Sciatic nerve (tissue), 2 donors: Measurements from ENCODE around the gene ASTN2. TPM values are rescaled to one million over a fixed set of nuclear protein-coding genes. Genes with fewer than 3 reads are reported as not detected.
A peak's percentile ranks its signal among the peaks of the same experiment; 100 is the strongest.

Experiments
- ATAC-seq: fragments of 200-7000 bp; cut with Tn5 transposase; one replicate; pipeline ENCODE4 v1.9.1; 2020; ENCODE audit warnings: mild to moderate bottlenecking, moderate library complexity
- DNase-seq: peaks from one replicate; pipeline ENCODE4 v3.0.0-alpha.2; 2020; ENCODE audit warnings: low spot score
- intact Hi-C: fragments of 100-400 bp; cut with DNase I; formaldehyde crosslinking; loops from one replicate; pipeline ENCODE4 v1.14.2; 2022
- total RNA-seq: library from RNA; stranded (reverse); fragmentation: NEBNext Ultra II Directional; extraction: Animal tissue kit (Norgen Biotek cat#: 25700); gene quantifications from one replicate; pipeline ENCODE4 v1.2.1, GENCODE V29; 2021
- donor health status: DM: no; HTN: no; CAD: no.
- donor health status: DM: no; HTN: no; CAD: no.

Gene ASTN2
- total RNA-seq, 1 donor from 2014 or later, result 19.1 TPM

- intact Hi-C loops, result no loop called here
- ATAC-seq (no peak), DNase-seq (no peak)
Observed at GRCh38 chr9:117315236-117315635, 99.6 kb downstream of the ASTN2 start.

DNA sequence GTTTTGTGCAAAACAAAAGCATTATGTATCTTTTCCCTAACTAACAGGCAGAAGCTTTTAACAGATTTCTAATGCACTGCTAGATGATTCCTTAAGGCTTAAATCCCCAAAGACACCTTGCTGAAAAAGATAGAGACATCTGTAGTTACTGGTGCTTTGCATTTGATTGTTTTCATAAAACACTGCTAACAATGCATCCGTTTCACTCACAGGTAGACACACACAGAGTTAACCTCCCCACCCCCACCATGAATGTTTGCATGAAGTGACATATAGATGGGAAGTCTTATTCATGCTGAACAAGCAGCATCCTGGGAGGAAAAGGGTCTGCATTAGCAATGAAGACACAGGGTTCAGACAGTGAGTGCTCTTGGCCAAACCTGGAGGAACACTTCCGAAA lies 100.9 kb downstream of the ASTN2 start:
- no peak for DNase-seq
- intact Hi-C loops, result no loop called here
- no peak for ATAC-seq

- ATAC-seq (no peak), DNase-seq (no peak)
- intact Hi-C loops, result no loop called here
Observed at GRCh38 chr9:117307701-117308100, 107.2 kb downstream of the ASTN2 start.

- DNase-seq (no peak), ATAC-seq (no peak)
- intact Hi-C loops, result no loop called here
Observed at GRCh38 chr9:117306032-117306431, 108.8 kb downstream of the ASTN2 start.

DNA sequence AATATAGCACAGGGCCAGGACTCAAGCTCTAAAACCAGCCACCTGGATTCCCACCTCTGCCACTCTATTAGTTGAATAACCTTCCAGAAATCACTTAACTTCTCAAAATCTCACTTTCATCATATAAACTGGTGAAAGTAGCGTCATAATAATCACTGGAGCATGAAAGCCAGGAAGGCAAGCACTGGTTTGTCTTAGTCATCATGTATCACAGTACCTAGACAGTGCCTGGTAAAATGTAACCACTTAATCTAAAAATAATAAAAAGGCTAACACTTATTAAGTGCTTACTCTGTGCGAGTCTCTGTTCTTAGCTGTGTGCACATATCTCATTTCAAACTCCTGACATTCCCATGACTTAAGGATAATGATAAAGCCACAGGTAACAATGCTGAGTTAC lies 109.4 kb downstream of the ASTN2 start:
- ATAC-seq, result no peak
- no peak for DNase-seq
- intact Hi-C loops, result no loop called here

DNA sequence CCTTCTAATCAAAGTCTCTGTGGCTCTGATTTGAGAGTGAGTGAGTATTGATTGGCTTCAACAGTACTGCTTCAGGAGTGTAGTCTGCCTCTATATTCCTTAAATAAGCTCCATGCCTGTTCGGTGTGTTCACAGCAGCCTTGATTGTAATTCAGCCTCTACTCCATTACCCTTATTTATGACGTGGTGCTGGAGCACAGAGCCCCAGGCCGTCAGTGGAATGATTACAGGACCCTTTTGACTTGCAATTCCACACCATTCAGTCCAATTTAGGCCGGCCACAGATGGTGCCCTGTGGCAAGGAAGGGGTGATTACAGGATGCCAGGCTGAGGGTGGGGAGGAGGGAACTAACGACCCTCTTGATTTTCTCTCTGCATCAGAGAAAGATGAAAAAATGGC lies 110.3 kb downstream of the ASTN2 start:
- intact Hi-C loops, result no loop called here

GRCh38 chr9:117303643-117304230 lies 111.1 kb downstream of the ASTN2 start:
- no peak for DNase-seq
- no peak for ATAC-seq
- intact Hi-C loops, result no loop called here

More for the DNA sequence above, 110.3 kb downstream of the ASTN2 start:
- DNase-seq (no peak), ATAC-seq (no peak)

GRCh38 chr9:117302487-117302886 lies 112.4 kb downstream of the ASTN2 start:
- DNase-seq, result no peak
- ATAC-seq, result no peak
- intact Hi-C loops, result no loop called here

GRCh38 chr9:117300371-117301110 lies 114.3 kb downstream of the ASTN2 start:
- intact Hi-C loops, result no loop called here
- no peak for DNase-seq
- ATAC-seq, result no peak

DNA sequence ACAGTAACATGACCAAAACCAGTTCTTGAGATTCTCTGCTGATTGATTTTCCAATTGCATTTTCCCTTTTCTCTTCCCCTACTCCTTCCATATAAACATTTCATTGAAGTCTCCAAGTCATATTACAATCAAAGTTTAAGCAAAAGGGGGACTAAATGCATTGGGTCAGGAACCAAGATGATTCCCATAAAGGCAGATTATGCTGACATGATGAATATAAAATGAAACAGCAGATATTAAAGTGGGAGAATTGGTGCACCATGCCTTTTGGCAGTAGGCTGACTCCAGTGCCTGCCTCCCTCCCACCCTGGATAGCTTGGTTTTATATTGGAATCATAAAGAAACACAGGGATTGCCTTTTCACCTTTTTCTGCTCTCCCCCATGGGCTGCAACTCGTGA lies 118.4 kb downstream of the ASTN2 start:
- intact Hi-C loops, result no loop called here
- DNase-seq (no peak), ATAC-seq (no peak)

GRCh38 chr9:117293206-117294114 lies 121.4 kb downstream of the ASTN2 start:
- intact Hi-C loops, result no loop called here
- ATAC-seq (no peak), DNase-seq (no peak)

DNA sequence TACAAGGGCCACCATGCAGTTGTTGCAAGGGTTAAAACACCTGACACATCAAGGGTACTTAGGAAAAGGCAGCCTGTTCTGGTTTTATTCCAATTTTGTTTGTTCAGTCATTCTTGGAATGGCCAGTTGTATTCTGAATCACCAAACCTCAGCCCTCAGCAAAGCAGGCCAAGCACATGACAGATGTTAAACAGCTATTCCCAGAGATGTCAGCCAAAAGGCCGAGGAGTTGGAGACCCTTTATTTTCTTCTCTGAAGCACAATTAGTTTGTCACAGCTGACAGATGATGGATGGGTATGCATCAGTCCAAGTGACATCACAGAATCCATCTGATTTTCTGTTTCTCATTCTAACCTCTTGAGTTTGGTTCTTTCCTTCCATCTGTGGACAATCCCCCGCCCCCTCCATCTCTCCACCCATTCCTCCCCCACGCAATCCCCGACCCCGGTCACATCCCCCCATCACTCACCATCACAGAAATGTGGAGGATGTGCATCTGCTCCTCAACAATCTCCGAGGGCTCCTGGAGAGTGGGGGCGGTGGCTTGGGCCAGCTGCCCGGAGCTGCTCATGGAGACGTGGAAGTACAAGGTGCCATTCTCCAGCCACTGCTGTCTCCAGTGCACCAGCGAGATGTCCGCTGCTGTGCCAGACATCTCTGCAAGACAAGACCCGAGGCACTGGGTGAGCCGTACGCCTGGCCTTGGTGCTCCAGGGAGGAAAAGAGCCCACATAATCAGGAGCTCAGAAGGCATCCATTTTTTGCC lies 123.8 kb downstream of the ASTN2 start:
- ATAC-seq (no peak), DNase-seq (no peak)
- intact Hi-C loops, result no loop called here

- intact Hi-C loops, result no loop called here
- ATAC-seq (no peak), DNase-seq (no peak)
Observed at GRCh38 chr9:117290306-117290840, 124.5 kb downstream of the ASTN2 start.

GRCh38 chr9:117286245-117286644 lies 128.6 kb downstream of the ASTN2 start:
- intact Hi-C loops, result no loop called here

DNA sequence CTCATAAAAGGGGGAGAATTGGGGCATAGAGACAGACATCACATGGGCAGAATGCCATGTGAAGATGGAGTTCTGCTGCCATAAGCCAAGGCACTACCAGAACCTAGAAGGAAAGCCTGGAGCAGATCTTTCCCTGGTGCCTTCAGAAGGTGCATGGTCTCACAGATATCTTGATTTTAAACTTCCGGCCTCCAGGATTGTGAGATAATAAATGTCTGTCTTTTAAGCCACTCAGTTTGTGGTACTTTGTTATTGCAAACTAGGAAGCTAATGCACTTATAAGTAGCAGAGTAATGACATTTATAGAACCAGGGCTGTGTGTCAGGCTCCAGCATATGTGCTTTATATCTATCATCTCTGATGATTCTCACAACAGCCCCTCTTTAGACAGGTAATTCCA lies 130.4 kb downstream of the ASTN2 start:
- ATAC-seq (no peak), DNase-seq (no peak)
- intact Hi-C loops, result no loop called here

More at GRCh38 chr9:117286245-117286644, 128.6 kb downstream of the ASTN2 start:
- ATAC-seq (no peak), DNase-seq (no peak)

DNA sequence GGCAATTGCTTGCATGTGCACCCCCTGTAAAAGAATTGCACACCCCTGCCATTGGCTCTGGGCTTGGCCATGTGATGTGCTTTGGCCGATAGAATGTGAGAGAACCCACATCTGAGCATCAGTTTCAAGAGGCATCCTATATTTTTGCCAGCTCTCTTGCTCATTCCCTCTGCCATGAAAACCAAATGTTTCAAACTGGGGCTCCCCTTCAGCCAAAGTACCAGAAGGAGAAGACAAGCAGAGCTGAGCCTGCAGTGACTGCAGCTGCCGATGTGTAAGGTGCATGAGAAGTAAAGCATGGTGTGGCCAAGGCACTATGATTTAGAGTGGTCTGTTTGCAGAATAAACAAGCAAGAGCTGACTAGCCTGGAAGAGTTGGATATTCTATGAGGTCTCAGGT lies 132.3 kb downstream of the ASTN2 start:
- intact Hi-C loops, result no loop called here
- DNase-seq (no peak), ATAC-seq (no peak)

GRCh38 chr9:117278471-117279035 lies 136.3 kb downstream of the ASTN2 start:
- intact Hi-C loops, result no loop called here
- DNase-seq (no peak), ATAC-seq (peak; percentile 26)

DNA sequence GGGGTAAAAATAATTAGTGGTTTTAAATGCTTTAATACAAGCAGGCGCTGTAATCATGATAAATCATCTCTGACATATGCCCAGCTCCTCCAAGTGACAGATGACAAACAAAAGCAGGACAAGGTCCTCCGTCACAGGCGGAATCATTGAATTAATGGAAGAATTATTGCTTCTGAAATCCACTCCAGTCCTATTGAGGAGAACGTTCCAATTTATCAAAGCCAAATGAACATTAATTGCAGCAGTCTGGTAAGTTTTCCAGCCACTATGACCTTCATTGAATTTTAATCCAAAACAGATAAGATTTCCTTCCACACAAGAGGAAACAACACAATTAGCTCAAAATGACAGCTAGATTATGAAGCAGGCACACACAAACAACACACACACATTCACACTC lies 136.8 kb downstream of the ASTN2 start:
- no peak for ATAC-seq
- intact Hi-C loops, result no loop called here
- no peak for DNase-seq

- intact Hi-C loops, result no loop called here
- no peak for ATAC-seq
- no peak for DNase-seq
Observed at GRCh38 chr9:117276444-117276843, 138.4 kb downstream of the ASTN2 start.
